Neural cell (in vitro differentiated cells): Measurements from ENCODE around the gene ZNF14. TPM values are rescaled to one million over a fixed set of nuclear protein-coding genes. Genes with fewer than 3 reads are reported as not detected.
"Not testable (repeated sequence)": the region's sequence is repeated elsewhere in the genome, so short reads cannot be mapped to it uniquely, and the experiment has no call there.

Experiments used
- H2AFZ ChIP-seq: fragments of 200-600, 300-800 bp; sonication (generic), shearing (Covaris generic); 2 replicates; pipeline ENCODE4 v1.6.0; 2014; ENCODE audit warnings: low read depth, mild to moderate bottlenecking, antibody characterized with exemption, low read length, moderate library complexity
- H3F3A ChIP-seq: fragments of 200-600 bp; shearing (Covaris generic); 2 replicates; pipeline ENCODE4 v1.6.1; 2016; ENCODE audit warnings: mild to moderate bottlenecking, moderate library complexity, mixed read lengths, antibody characterized with exemption, low read length; ENCODE audit not compliant: insufficient read depth, poor library complexity, severe bottlenecking
- H3K27ac ChIP-seq: fragments of 200-600, 300-800 bp; sonication (generic), shearing (Covaris generic); 2 replicates; pipeline ENCODE4 v1.5.1; 2014; ENCODE audit warnings: mild to moderate bottlenecking, low read length, moderate library complexity
- H3K27me3 ChIP-seq: fragments of 300-800, 200-600 bp; sonication (generic), shearing (Covaris generic); 2 replicates; pipeline ENCODE4 v1.6.0; 2014; ENCODE audit warnings: mild to moderate bottlenecking, low read depth, low read length, moderate library complexity; ENCODE audit not compliant: insufficient read depth
- H3K36me3 ChIP-seq: fragments of 300-800, 200-600 bp; sonication (generic), shearing (Covaris generic); 2 replicates; pipeline ENCODE4 v1.5.1; 2014; ENCODE audit warnings: mild to moderate bottlenecking, antibody characterized with exemption, low read length, moderate library complexity; ENCODE audit not compliant: insufficient read depth
- H3K4me2 ChIP-seq: fragments of 300-800, 200-600 bp; sonication (generic), shearing (Covaris generic); 2 replicates; pipeline ENCODE4 v1.6.0; 2014; ENCODE audit warnings: mild to moderate bottlenecking, low read length
- H3K4me3 ChIP-seq: fragments of 300-800, 200-600 bp; sonication (generic), shearing (Covaris generic); 2 replicates; pipeline ENCODE4 v1.5.1; 2014; ENCODE audit warnings: mild to moderate bottlenecking, low read length, moderate library complexity
- H3K79me2 ChIP-seq: fragments of 200-600 bp; shearing (Covaris generic); replicated peaks from 2 replicates; pipeline ENCODE4 v1.6.0; 2014; ENCODE audit warnings: mild to moderate bottlenecking, low read length, moderate library complexity; ENCODE audit not compliant: insufficient read depth
- H3K9ac ChIP-seq: fragments of 300-800, 200-600 bp; sonication (generic), shearing (Covaris generic); 2 replicates; pipeline ENCODE4 v1.6.1; 2016; ENCODE audit warnings: mild to moderate bottlenecking, low read length, mixed read lengths
- H3K9me2 ChIP-seq: fragments of 200-600 bp; shearing (Covaris generic); 2 replicates; pipeline ENCODE4 v1.6.1; 2016; ENCODE audit warnings: mild to moderate bottlenecking, low read length, mixed read lengths; ENCODE audit not compliant: insufficient read depth
- H3K9me3 ChIP-seq: fragments of 200-600, 300-800 bp; sonication (generic), shearing (Covaris generic); 2 replicates; pipeline ENCODE4 v1.6.1; 2016; ENCODE audit warnings: mild to moderate bottlenecking, mixed run types, low read length, moderate library complexity, mixed read lengths
- H4K20me1 ChIP-seq: fragments of 200-600 bp; shearing (Covaris generic); 2 replicates; pipeline ENCODE4 v1.6.1; 2016; ENCODE audit warnings: mild to moderate bottlenecking, mixed run types; ENCODE audit not compliant: insufficient read depth
- CTCF ChIP-seq: fragments of 450-650 bp; IDR thresholded peaks from 2 replicates; pipeline ENCODE4 v1.5.1; 2014; ENCODE audit warnings: antibody characterized with exemption, mild to moderate bottlenecking, moderate library complexity; ENCODE audit not compliant: poor library complexity, severe bottlenecking
- EP300 ChIP-seq: fragments of 450-650 bp; conservative IDR thresholded peaks from 2 replicates; pipeline ENCODE4 v1.6.1; 2014; ENCODE audit warnings: antibody characterized with exemption, mild to moderate bottlenecking, moderate library complexity; ENCODE audit not compliant: poor library complexity, severe bottlenecking
- EZH2 ChIP-seq: fragments of 200-600, 300-800 bp; shearing (Covaris generic), sonication (generic); IDR thresholded peaks from 2 replicates; pipeline ENCODE4 v1.6.1; 2014; ENCODE audit warnings: antibody characterized with exemption, low read length, borderline replicate concordance, mild to moderate bottlenecking; ENCODE audit not compliant: insufficient read depth, poor library complexity, severe bottlenecking
- MXI1 ChIP-seq: fragments of 450-650 bp; conservative IDR thresholded peaks from 2 replicates; pipeline ENCODE4 v1.6.1; 2014; ENCODE audit warnings: antibody characterized with exemption, mild to moderate bottlenecking; ENCODE audit not compliant: poor library complexity, severe bottlenecking
- POLR2AphosphoS5 ChIP-seq: IDR thresholded peaks from 2 replicates; pipeline ENCODE4 v1.6.1; 2012
- RAD21 ChIP-seq: fragments of 450-650 bp; conservative IDR thresholded peaks from 2 replicates; pipeline ENCODE4 v1.6.1; 2014; ENCODE audit warnings: antibody characterized with exemption, mild to moderate bottlenecking, moderate library complexity
- REST ChIP-seq: IDR thresholded peaks from 2 replicates; pipeline ENCODE4 v1.6.1; 2012; ENCODE audit warnings: borderline replicate concordance
- SMC3 ChIP-seq: fragments of 450-650 bp; conservative IDR thresholded peaks from 2 replicates; pipeline ENCODE4 v1.6.1; 2014; ENCODE audit warnings: antibody characterized with exemption, mild to moderate bottlenecking, moderate library complexity; ENCODE audit not compliant: poor library complexity
- TAF1 ChIP-seq: IDR thresholded peaks from 2 replicates; pipeline ENCODE4 v1.6.1; 2012; ENCODE audit warnings: low read depth
- polyA plus RNA-seq: library from polyadenylated mRNA; depleted of rRNA; stranded (reverse); fragments of >200 nt; gene quantifications from 2 replicates; pipeline ENCODE4 v1.2.3, GENCODE V29; 2014

ZNF14 gene
- polyA plus RNA-seq, 1 donor from 2014 or later: 8.2 TPM

GRCh38 chr19:19687090-19687489 is 45.8 kb downstream of the ZNF14 start:
- H2AFZ ChIP-seq: no peak overlapping the region
- no peaks in the 10 kb centered on the region for H4K20me1 ChIP-seq
- H3K9me2 ChIP-seq: no peaks in the 10 kb centered on the region
- no peaks in the 10 kb centered on the region for H3K9me3 ChIP-seq
- H3K36me3 ChIP-seq: no peaks in the 10 kb centered on the region
- no peaks in the 10 kb centered on the region for H3F3A ChIP-seq
- no peak overlapping the region for H3K4me2 ChIP-seq
- H3K79me2 ChIP-seq: no peaks in the 10 kb centered on the region
- no peak overlapping the region for H3K9ac ChIP-seq
- no peak overlapping the region for H3K4me3 ChIP-seq
- no peak overlapping the region for H3K27ac ChIP-seq
- no peak for TF ChIP-seq POLR2AphosphoS5
- no peak for TF ChIP-seq SMC3
- TF ChIP-seq CTCF: no peak
- TF ChIP-seq MXI1: no peak
- no peak for TF ChIP-seq RAD21
- TF ChIP-seq REST: no peak
- no peak for TF ChIP-seq TAF1
- no peak for TF ChIP-seq EP300
- TF ChIP-seq EZH2: no peak
- H3K27me3 ChIP-seq: no peaks in the 10 kb centered on the region

- TF ChIP-seq CTCF (no peak), MXI1 (no peak)
- no peaks in the 10 kb centered on the region for H3F3A ChIP-seq
- H4K20me1 ChIP-seq: no peaks in the 10 kb centered on the region
- no peak overlapping the region for H3K27ac ChIP-seq
- H3K36me3 ChIP-seq: no peaks in the 10 kb centered on the region
- no peaks in the 10 kb centered on the region for H3K27me3 ChIP-seq
- H3K9me2 ChIP-seq: no peaks in the 10 kb centered on the region
- H3K9me3 ChIP-seq: no peaks in the 10 kb centered on the region
- no peak overlapping the region for H2AFZ ChIP-seq
- no peak overlapping the region for H3K9ac ChIP-seq
- H3K79me2 ChIP-seq: no peaks in the 10 kb centered on the region
- H3K4me3 ChIP-seq: no peak overlapping the region
- H3K4me2 ChIP-seq: no peak overlapping the region
Measured at GRCh38 chr19:19686580-19686979, 46.3 kb downstream of the ZNF14 start.

GRCh38 chr19:19686119-19686518 is 46.8 kb downstream of the ZNF14 start:
- H3K27ac ChIP-seq, H3K4me3 ChIP-seq, H2AFZ ChIP-seq, H4K20me1 ChIP-seq, H3K9ac ChIP-seq, H3K4me2 ChIP-seq, H3K79me2 ChIP-seq, H3K36me3 ChIP-seq, H3F3A ChIP-seq, H3K9me2 ChIP-seq, H3K27me3 ChIP-seq, H3K9me3 ChIP-seq: not testable (repeated sequence)
